GM18907 (cell line): ENCODE data around the gene ITGBL1.

Source experiments
- ATAC-seq: cut with Tn5 transposase; IDR thresholded peaks from one replicate; pipeline ENCODE4 v1.9.1; 2021; ENCODE audit warnings: mild to moderate bottlenecking, moderate library complexity; ENCODE audit not compliant: unreplicated experiment

The ITGBL1 gene

GRCh38 chr13:101730420-101731000 lies 278.0 kb downstream of the ITGBL1 start:
- ATAC-seq: no peak

GRCh38 chr13:101736566-101736965 lies 284.1 kb downstream of the ITGBL1 start:
- ATAC-seq: no peak

- ATAC-seq: no peak
Measured at GRCh38 chr13:101738336-101738735, 285.9 kb downstream of the ITGBL1 start.

GRCh38 chr13:101739382-101740178 lies 287.1 kb downstream of the ITGBL1 start:
- ATAC-seq: peak; percentile 98

- ATAC-seq: no peak
Measured at GRCh38 chr13:101746513-101746912, 294.0 kb downstream of the ITGBL1 start.

- peak; percentile 61 for ATAC-seq
Measured at GRCh38 chr13:101747039-101747438, 294.6 kb downstream of the ITGBL1 start.

- no peak for ATAC-seq
Measured at GRCh38 chr13:101749584-101749983, 297.1 kb downstream of the ITGBL1 start.

GRCh38 chr13:101751488-101751887 lies 299.0 kb downstream of the ITGBL1 start:
- ATAC-seq: peak; percentile 49

GRCh38 chr13:101752432-101752831 lies 300.0 kb downstream of the ITGBL1 start:
- no peak for ATAC-seq

GRCh38 chr13:101755228-101755887 lies 302.9 kb downstream of the ITGBL1 start:
- no peak for ATAC-seq

- ATAC-seq: peak; percentile 96
Measured at GRCh38 chr13:101757446-101758039, 305.1 kb downstream of the ITGBL1 start.

- ATAC-seq: no peak
Measured at GRCh38 chr13:101763191-101763590, 310.7 kb downstream of the ITGBL1 start.
